ENCODE data around the gene CCAR1. TPM values are rescaled to one million over a fixed set of nuclear protein-coding genes. Genes with fewer than 3 reads are reported as not detected.

CCAR1 gene
- total and polyA plus RNA-seq, 2 of the 4 experiments (the other 2 are of a cell fraction) = 35.1 to 60.8 TPM

DNA sequence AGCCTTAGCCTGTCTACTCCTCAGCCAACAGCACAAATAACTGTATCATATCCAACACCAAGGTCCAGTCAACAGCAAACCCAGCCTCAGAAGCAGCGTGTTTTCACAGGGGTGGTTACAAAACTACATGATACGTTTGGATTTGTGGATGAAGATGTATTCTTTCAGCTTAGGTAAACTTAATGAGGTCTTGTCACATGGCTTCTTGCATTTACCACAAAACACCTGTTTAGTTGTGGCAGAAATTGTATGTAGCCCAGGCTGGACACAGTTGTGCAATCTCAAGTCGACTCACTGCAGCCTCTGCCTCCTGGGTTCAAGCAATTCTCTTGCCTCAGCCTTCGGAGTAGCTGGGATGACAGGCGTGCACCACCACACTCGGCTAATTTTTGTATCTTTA is 21.4 kb downstream of the CCAR1 start:
- H3K4me2 ChIP-seq (ENCODE audit: low read depth, low read length) = no peak overlapping the region
- no peak overlapping the region for H4K5ac ChIP-seq (ENCODE audit: low read depth, low read length)
- no peak overlapping the region for H2BK120ac ChIP-seq (ENCODE audit: low read depth, low read length)
- no peak overlapping the region for H4K8ac ChIP-seq (ENCODE audit: low read depth in 2 of 2, low read length in 2 of 2)
- in situ Hi-C loops (cut with MboI; ENCODE audit: low sequenced_read_pairs) (no loop called here), dilution Hi-C loops (cut with HindIII; ENCODE audit: low sequenced_read_pairs, unreplicated experiment) (no loop called here), intact Hi-C loops (cut with micrococcal nuclease) (loop anchor here (5.0 to 10.0 kb wide), 3 partner anchors 35 to 398 kb away; no protein-coding TSS in a partner anchor)
- no peak overlapping the region for H3K4ac ChIP-seq (ENCODE audit: low read depth, low read length)
- ChIA-PET POLR2A (ENCODE audit: unreplicated experiment) (no interaction called here), CTCF (no interaction called here)
- no peak overlapping the region for H3K18ac ChIP-seq (ENCODE audit: low read depth, low read length)
- no peak overlapping the region for H3K23ac ChIP-seq (ENCODE audit: low read depth, low read length)
- ATAC-seq (ENCODE audit: low read depth) = no peak
- BruUV-seq (replicated peaks) = no TSS peak
- no peak overlapping the region for H3K9ac ChIP-seq (ENCODE audit: low read depth, low read length)
- no peak overlapping the region for H2BK20ac ChIP-seq (ENCODE audit: low read depth, low read length)
- H3K9me3 ChIP-seq (ENCODE audit: control insufficient read depth, insufficient read depth, low read length) = no peaks in the 10 kb centered on the region
- no peak overlapping the region for H2BK15ac ChIP-seq (ENCODE audit: low read depth, low read length)
- no peak for DNase-seq
- WGBS, 2 experiments (ENCODE audit: extremely low coverage in 2 of 2, insufficient read length in 1 of 2) = 87% methylated on average over 3 of the region's 6 CpGs; no CpG with 5 or more reads in 1 of the 2 experiments
- no peak overlapping the region for H2AFZ ChIP-seq (replicated peaks; ENCODE audit: low read length, poor library complexity)
- no peak overlapping the region for H2BK5ac ChIP-seq (ENCODE audit: low read depth, low read length, poor library complexity, severe bottlenecking)
- H3K27me3 ChIP-seq (ENCODE audit: control insufficient read depth, insufficient read depth, low read length) = no peaks in the 10 kb centered on the region
- H3K4me3 ChIP-seq (ENCODE audit: insufficient read depth, low read depth, low read length) = no peak overlapping the region
- H3K79me1 ChIP-seq (ENCODE audit: low read depth in 1 of 2, low read length in 2 of 2) = peaks cover 3 to 5% of the 10 kb centered on the region in 2 experiments; a peak in 3 of 4 replicates
- no peaks in the 10 kb centered on the region for H3K9me1 ChIP-seq (ENCODE audit: insufficient read depth, low read length)
- no peak overlapping the region for H3K27ac ChIP-seq (ENCODE audit: insufficient read depth, low read length)
- no peaks in the 10 kb centered on the region for H3K4me1 ChIP-seq (ENCODE audit: control insufficient read depth, insufficient read depth, low read length)
- H2AK9ac ChIP-seq (replicated peaks; ENCODE audit: low read depth, low read length, poor library complexity) = no peak overlapping the region
- no peak overlapping the region for H2AK5ac ChIP-seq (ENCODE audit: low read depth, low read length)
- H3K14ac ChIP-seq (replicated peaks; ENCODE audit: low read depth, low read length) = no peak overlapping the region
- peaks cover 49% of the 10 kb centered on the region for H3K36me3 ChIP-seq (ENCODE audit: control insufficient read depth, insufficient read depth, low read length)
- no peak for TF ChIP-seq RAD21 (IDR thresholded peaks at IDR 0.05; ENCODE audit: low read length)
- no peak for TF ChIP-seq BHLHE40 (IDR thresholded peaks at IDR 0.05; ENCODE audit: low read depth, low read length)
- TF ChIP-seq POLR2A (IDR thresholded peaks at IDR 0.05; ENCODE audit: low read depth, low read length) = no peak
- no peak for TF ChIP-seq RCOR1 (IDR thresholded peaks at IDR 0.05; ENCODE audit: insufficient replicate concordance, low read length)
- no peak for TF ChIP-seq NFE2L2 (IDR thresholded peaks at IDR 0.05; ENCODE audit: low read depth, low read length)
- TF ChIP-seq SMC3 (IDR thresholded peaks at IDR 0.05; ENCODE audit: low read depth, low read length) = no peak
- no peak overlapping the region for H4K91ac ChIP-seq (ENCODE audit: insufficient read depth, low read depth, low read length)
- no peaks in the 10 kb centered on the region; the same call in 1 of the 2 replicates for H4K20me1 ChIP-seq (ENCODE audit: insufficient read depth, low read length)
- H3K56ac ChIP-seq (ENCODE audit: extremely low read depth, insufficient read depth, low read length) = no peak overlapping the region

Data from IMR-90 (cell line).